SH-SY5Y (cell line): ENCODE measurements around the gene LY86.

ENCODE experiments used
- GATA2 ChIP-seq: IDR thresholded peaks from 2 replicates; pipeline ENCODE4 v1.6.1; 2011; ENCODE audit warnings: mild to moderate bottlenecking, low read depth, low read length
- GATA3 ChIP-seq: IDR thresholded peaks from 2 replicates; pipeline ENCODE4 v1.6.1; 2011; ENCODE audit warnings: low read depth, mild to moderate bottlenecking, low read length, moderate library complexity

DNA sequence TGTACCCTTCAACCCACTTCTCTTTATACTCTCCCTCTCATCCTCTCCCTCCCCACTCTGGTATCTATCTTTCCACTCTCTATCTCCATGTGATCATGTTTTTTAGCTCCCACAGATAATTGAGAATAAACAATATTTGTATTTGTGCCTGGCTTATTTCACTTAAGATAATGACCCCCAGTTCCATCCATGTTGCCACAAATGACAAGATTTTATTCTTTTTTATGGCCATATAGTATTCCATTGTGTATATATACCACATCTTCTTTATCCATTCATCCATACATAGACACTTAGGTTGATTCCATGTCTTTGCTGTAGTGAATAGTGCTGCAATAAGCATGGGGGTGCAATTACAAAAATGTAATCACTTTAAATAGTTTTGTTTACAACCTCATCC, 62.3 kb downstream of the LY86 start:
- TF ChIP-seq GATA2 (no peak), GATA3 (no peak)
